ENCODE results near the gene C10orf88. TPM values are rescaled to one million over a fixed set of nuclear protein-coding genes. Genes with fewer than 3 reads are reported as not detected.

C10orf88 gene
- total RNA-seq, 1 experiment from 2014 or later: 7.6 TPM

DNA sequence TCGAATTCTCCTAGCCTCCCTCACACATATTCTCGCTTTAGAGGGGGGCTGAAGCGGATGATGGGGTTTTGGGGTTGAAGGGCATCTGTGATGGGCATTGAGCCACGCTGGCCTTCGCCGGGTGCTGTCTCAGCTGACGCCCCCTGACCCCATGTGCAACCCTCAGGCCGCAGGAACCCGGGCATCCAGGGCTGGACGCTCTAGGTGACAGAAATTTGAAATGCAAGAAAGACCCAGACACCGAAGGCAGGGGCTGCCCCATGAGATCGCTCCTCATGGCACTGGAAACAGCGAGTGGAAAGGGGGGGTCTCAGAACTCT lies 664 bp upstream of the C10orf88 start:
- no TSS peak for BruUV-seq (replicated peaks)

DNA sequence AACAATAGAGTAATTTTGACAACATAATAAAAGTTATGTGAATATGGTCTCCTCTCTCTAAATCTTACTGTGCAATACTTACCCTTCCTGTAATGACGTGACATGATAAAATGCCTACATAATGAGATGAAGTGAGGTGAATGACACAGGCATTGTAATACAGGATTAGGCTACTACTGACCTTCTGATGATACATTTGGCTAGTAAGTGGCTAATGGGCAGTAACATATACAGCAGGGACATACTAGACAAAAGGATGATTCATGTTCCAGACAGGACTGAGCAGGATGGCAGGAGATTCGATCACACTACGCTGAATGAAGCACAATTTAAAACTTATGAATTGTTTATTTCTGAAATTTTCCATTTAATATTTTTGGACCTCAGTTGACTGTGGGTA lies 4.7 kb downstream of the C10orf88 start:
- ChIA-PET POLR2A (ENCODE audit: unreplicated experiment) (no interaction called here), CTCF (no interaction called here)
- H4K20me1 ChIP-seq (ENCODE audit: insufficient read depth): no peaks in the 10 kb centered on the region
- no peak overlapping the region for H3K4me2 ChIP-seq
- H3K79me2 ChIP-seq (ENCODE audit: low read depth): 0 out of 2 replicates have a peak, but pooled peaks cover 6% of the 10 kb centered on the region
- H3F3A ChIP-seq (ENCODE audit: insufficient read depth, low read depth): no peaks in the 10 kb centered on the region
- H3K9me2 ChIP-seq (ENCODE audit: insufficient read depth): no peaks in the 10 kb centered on the region
- BruUV-seq (replicated peaks): no TSS peak
- intact Hi-C loops (cut with micrococcal nuclease; ENCODE audit: unreplicated experiment): no loop called here
- H3K4me1 ChIP-seq (replicated peaks; ENCODE audit: insufficient read depth): no peaks in the 10 kb centered on the region
- no peak overlapping the region for H2AFZ ChIP-seq
- no peak overlapping the region for H3K4me3 ChIP-seq
- no peaks in the 10 kb centered on the region for H3K27me3 ChIP-seq (ENCODE audit: insufficient read depth, low read depth)
- no peak overlapping the region for H3K27ac ChIP-seq
- DNase-seq: no peak
- TF ChIP-seq EZH2 (IDR thresholded peaks at IDR 0.05; ENCODE audit: low read depth): no peak
- TF ChIP-seq, protein P1, sequence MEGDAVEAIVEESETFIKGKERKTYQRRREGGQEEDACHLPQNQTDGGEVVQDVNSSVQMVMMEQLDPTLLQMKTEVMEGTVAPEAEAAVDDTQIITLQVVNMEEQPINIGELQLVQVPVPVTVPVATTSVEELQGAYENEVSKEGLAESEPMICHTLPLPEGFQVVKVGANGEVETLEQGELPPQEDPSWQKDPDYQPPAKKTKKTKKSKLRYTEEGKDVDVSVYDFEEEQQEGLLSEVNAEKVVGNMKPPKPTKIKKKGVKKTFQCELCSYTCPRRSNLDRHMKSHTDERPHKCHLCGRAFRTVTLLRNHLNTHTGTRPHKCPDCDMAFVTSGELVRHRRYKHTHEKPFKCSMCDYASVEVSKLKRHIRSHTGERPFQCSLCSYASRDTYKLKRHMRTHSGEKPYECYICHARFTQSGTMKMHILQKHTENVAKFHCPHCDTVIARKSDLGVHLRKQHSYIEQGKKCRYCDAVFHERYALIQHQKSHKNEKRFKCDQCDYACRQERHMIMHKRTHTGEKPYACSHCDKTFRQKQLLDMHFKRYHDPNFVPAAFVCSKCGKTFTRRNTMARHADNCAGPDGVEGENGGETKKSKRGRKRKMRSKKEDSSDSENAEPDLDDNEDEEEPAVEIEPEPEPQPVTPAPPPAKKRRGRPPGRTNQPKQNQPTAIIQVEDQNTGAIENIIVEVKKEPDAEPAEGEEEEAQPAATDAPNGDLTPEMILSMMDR (conservative IDR thresholded peaks at IDR 0.05): no peak
- no peaks in the 10 kb centered on the region for H3K9me3 ChIP-seq (ENCODE audit: insufficient read depth, low read depth)
- H3K36me3 ChIP-seq (ENCODE audit: low read depth): no peaks in the 10 kb centered on the region

More for the DNA sequence above, 664 bp upstream of the C10orf88 start:
- Histone ChIP-seq H3K79me2 (ENCODE audit: low read depth) (0 out of 2 replicates have a peak, but pooled peaks cover 6% of the 10 kb centered on the region), H3K27ac (no peak overlapping the region), H3K9me2 (ENCODE audit: insufficient read depth) (no peaks in the 10 kb centered on the region), H2AFZ (peak overlapping the region; percentile 95; the same call in 1 of the 2 replicates), H3K9me3 (ENCODE audit: insufficient read depth, low read depth) (no peaks in the 10 kb centered on the region), H3K27me3 (ENCODE audit: insufficient read depth, low read depth) (no peaks in the 10 kb centered on the region), H3F3A (ENCODE audit: insufficient read depth, low read depth) (no peaks in the 10 kb centered on the region; the same call in 1 of the 2 replicates), H3K4me2 (peak overlapping the region; percentile 85), H3K4me3 (peak overlapping the region; percentile 71; the same call in 1 of the 2 replicates), H3K4me1 (replicated peaks; ENCODE audit: insufficient read depth) (no peaks in the 10 kb centered on the region), H4K20me1 (ENCODE audit: insufficient read depth) (no peaks in the 10 kb centered on the region), H3K36me3 (ENCODE audit: low read depth) (no peaks in the 10 kb centered on the region)
- DNase-seq: no peak
- TF ChIP-seq, protein P1 (conservative IDR thresholded peaks at IDR 0.05): no peak
- TF ChIP-seq EZH2 (IDR thresholded peaks at IDR 0.05; ENCODE audit: low read depth): no peak
- ChIA-PET POLR2A (ENCODE audit: unreplicated experiment) (no interaction called here), CTCF (no interaction called here)
- intact Hi-C loops (cut with micrococcal nuclease; ENCODE audit: unreplicated experiment): loop anchor here (2.0 kb wide), 1 partner anchor 54 kb away; the partner anchor contains the start of genes ACADSB and IKZF5

DNA sequence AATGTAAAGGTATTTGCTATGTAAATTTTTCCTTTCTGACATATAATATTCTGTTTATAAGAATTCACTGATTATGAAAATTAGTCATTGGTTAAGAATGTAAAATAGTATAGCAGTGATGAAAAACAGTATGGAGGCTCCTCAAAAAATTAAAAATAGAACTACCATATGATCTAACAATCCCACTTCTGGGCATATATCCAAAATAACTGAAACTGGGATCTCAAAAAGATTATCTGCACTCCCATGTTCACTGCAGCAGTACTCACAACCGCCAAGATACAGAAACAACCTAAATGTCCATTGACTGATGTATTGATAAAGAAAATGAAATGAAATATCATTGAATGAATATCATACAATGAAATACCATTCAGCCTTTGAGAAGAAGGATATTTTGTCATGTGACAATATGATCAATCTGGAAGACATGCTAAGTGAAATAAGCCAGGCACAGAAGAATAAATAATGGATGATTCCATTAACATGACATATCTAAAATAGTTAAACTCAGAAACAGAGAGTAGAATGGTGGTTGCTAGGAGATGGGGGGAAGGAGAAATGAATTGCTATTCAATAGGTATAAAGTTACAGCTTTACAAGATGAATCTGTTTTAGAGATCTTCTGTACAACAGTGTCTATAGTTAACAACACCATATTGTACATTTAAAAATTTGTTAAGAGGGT lies 14.0 kb downstream of the C10orf88 start:
- no TSS peak for BruUV-seq (replicated peaks)
- no peak overlapping the region for H3K27ac ChIP-seq
- DNase-seq: no peak
- H3K4me2 ChIP-seq: no peak overlapping the region
- no peaks in the 10 kb centered on the region for H3K27me3 ChIP-seq (ENCODE audit: insufficient read depth, low read depth)
- H2AFZ ChIP-seq: no peak overlapping the region
- no peaks in the 10 kb centered on the region for H3K79me2 ChIP-seq (ENCODE audit: low read depth)
- intact Hi-C loops (cut with micrococcal nuclease; ENCODE audit: unreplicated experiment): loop anchor here (10.0 kb wide), 1 partner anchor 55 kb away; no protein-coding TSS in a partner anchor
- H3K9me3 ChIP-seq (ENCODE audit: insufficient read depth, low read depth): no peaks in the 10 kb centered on the region
- H3F3A ChIP-seq (ENCODE audit: insufficient read depth, low read depth): no peaks in the 10 kb centered on the region
- H3K36me3 ChIP-seq (ENCODE audit: low read depth): no peaks in the 10 kb centered on the region
- ChIA-PET POLR2A (ENCODE audit: unreplicated experiment) (interaction anchor here (0.6 kb wide), 1 partner anchor 46 kb away, joined by 4 read pairs; no protein-coding TSS in a partner anchor), CTCF (no interaction called here)
- no peaks in the 10 kb centered on the region for H3K9me2 ChIP-seq (ENCODE audit: insufficient read depth)
- no peaks in the 10 kb centered on the region for H4K20me1 ChIP-seq (ENCODE audit: insufficient read depth)
- no peaks in the 10 kb centered on the region for H3K4me1 ChIP-seq (replicated peaks; ENCODE audit: insufficient read depth)
- TF ChIP-seq, protein P1 (conservative IDR thresholded peaks at IDR 0.05): no peak
- no peak overlapping the region for H3K4me3 ChIP-seq

Data from PC-9 (cell line).